GM21576 (cell line): ENCODE measurements around the gene DOK7.

Experiments used
- ATAC-seq: cut with Tn5 transposase; IDR thresholded peaks from one replicate; pipeline ENCODE4 v1.9.1; 2021; ENCODE audit warnings: mild to moderate bottlenecking, moderate library complexity; ENCODE audit not compliant: unreplicated experiment

The DOK7 gene

DNA sequence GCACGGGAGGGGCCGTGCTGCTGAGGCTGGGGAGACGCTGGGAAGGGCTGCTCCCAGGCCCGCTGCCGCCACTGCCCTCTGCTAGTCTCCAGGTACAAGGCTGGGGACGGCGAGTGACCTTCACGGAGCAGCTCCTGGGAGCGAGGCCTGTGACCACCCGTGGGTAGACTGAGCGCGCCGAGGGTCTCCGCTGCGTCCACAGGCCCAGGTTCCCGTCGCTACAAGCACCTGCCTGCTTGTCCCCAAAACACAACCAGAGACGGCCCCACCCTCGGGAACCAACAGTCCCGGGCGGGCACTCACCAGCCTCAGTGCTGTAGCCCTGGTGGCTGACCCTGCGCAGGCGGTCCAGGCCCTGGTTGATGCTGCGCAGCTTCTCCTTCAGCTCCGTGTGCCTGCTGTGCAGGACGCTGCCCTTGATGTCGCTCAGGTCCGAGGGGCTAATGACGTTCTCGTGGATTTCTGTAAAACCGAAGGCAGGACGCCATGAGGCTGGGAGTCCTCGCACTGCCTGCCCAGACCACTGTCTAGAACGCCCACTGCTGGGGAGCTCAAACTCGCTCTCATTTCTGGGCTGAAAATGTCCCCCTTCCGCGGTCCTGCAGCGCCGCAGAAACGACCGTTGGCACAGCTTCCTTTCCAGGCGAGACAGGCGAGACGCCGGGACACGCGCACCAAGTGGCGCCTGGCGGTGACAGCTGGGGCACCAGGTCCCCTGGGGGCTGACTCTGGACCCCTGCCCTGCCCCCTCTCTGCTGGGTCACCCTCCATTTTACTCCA is 54.8 kb downstream of the DOK7 start:
- ATAC-seq = no peak

DNA sequence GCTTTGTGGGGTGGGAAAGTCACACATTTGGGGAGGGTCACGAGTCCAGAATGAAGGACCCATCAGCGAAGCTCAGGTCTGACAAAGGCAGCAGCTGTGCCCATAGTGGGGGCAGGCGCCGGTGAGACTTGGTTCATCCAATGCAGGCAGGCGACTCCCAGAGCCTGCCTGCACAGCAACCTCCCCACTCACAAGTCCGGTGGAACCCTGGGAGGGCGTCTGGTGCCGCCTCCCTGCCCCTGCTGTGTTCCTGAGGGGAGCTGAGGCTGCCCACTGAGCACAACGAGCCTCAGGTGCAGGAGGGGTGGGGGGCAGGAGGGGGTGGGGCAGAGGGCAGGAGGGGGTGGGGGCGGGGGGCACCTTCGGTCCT is 55.4 kb downstream of the DOK7 start:
- no peak for ATAC-seq

- no peak for ATAC-seq
Observed at GRCh38 chr4:3518941-3519340, 55.8 kb downstream of the DOK7 start.

- ATAC-seq = no peak
Observed at GRCh38 chr4:3519468-3520264, 56.6 kb downstream of the DOK7 start.

DNA sequence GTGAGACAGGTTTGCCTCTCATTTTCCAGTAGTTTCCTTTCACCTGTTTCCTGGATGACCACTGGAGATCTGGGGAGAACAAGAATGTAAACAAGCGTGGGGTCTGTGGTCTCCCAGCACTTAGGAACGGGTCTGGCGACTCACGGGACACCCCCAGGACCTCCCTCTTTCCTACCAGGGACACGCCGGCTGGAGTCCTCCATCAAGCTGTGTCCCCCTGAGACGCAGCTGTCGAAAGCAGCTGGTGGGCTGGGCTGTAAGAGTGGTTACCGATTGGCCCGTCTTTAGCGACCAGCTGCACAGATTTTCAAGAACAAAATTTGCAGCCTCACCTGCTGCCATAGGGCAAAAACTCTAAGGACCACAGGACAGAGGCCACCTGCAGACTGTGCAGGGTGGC is 57.2 kb downstream of the DOK7 start:
- no peak for ATAC-seq

DNA sequence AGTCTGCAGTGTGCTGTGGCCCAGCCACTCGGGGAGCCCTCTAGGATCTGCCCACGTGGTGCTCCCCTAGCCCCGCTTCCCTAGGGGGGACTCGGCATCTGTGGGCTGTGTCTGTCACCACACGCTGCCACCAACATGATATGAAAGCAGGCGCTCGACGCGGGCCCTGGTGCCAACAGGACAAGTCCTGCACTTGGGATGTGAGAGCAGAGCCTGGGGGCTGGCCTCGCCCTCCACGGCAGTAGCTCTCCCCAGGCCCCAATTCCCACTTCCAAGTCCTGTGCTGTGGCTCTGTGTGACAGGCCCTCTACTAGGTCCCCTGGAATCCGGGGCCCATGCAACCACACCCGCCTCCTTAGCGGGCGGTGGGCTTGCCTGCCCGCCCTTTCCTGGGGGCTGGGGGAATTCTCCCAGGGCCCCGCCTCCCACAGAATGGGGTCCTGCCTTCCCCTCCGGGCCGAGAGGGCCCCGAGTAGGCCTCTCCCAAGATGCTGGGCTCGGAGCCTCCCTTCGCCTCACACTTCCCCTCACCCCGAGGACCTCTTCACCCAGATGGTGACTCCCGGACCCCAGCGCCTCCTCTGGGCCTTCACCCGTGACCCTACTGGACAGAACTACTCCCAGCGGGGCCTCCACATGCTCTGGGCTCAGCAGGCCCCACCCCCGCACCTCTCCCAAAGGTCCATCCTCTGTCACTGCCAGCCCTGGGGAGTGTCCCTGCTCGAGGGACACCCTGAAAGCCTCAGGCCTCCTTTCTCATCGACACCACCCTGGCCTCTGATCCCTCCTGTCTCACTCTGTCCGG is 57.9 kb downstream of the DOK7 start:
- ATAC-seq = no peak

- no peak for ATAC-seq
Observed at GRCh38 chr4:3521621-3522325, 58.7 kb downstream of the DOK7 start.

DNA sequence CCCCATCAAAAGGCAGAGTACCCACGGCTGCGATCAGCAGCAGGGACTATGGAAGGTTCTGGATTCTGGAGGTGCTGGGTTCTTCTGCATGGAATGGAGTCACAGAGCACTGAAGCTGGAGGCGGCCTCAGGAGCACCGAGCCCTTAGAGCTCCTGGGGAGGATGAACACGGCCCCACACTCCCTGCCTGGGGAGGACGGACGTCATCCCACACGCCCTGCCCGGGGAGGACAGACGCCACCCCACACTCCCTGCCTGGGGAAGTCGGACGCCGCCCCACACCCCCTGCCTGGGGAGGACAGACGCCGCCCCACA is 59.2 kb downstream of the DOK7 start:
- ATAC-seq = no peak

DNA sequence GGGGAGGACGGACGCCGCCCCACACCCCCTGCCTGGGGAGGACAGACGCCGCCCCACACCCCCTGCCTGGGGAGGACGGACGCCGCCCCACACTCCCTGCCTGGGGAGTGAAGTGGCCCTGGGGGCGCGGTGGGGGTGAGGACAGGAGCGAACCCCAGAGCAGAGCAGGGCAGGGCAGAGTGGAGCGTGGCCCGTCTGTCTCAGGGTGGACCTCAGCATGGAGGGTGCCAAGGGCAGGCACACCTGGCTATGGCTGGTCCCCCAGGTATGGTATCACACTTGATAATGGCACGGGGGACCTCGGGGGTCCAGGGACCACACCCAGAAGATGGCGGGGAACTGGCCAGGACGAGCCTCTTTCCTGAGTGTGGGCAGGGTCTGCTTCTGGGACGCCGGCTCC is 59.5 kb downstream of the DOK7 start:
- ATAC-seq = no peak

DNA sequence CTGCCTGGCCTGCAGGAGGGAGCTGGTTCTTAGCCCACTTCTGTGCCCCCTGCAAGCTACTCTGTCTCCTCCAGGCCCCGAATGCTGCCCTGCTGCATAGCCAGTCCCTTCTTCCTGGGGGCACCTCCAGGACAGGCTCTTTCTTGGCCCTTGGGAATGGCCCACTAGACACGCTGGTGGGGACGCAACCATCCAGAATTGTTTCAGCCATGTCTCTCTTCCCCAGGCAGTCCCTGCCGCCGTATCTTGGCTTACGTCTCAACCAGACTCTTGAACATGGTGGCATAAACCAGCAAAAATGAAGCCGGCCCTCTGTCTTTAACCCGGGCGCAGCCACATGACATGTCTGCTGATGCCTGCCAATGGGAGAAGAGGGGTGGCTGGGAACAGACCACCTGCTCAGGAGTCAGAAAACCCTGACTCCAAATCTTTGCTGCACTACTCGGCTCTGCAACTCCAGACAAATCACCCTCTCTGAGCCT is 60.1 kb downstream of the DOK7 start:
- no peak for ATAC-seq

DNA sequence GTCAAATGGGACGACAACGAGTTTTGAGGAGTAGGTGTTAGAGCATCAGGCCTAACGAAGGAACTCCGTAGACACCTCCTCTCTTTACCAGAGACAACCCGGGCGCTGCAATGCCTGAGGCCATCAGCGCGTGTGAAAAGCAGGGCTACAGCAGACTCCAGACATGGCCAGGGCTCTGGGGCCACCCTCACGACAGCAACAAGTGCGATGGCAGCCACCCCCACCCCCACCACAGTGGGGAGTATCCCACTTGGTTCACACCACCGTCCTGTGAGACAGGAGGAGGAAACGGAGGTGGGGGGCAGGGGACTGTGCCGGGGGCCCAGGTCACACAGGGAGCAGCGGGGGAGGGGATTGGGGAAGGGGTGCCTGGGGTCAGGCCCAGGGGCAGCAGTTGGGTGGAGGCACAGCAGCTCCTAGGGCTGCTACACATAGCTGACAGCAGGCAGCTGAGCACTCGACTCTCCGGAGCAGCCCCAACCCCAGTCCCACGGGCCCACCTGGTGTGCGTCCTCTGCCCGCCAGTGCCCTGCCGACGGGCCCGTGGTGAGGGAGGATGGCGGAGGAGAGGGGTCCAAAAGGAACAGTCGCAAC is 60.6 kb downstream of the DOK7 start:
- ATAC-seq = no peak

DNA sequence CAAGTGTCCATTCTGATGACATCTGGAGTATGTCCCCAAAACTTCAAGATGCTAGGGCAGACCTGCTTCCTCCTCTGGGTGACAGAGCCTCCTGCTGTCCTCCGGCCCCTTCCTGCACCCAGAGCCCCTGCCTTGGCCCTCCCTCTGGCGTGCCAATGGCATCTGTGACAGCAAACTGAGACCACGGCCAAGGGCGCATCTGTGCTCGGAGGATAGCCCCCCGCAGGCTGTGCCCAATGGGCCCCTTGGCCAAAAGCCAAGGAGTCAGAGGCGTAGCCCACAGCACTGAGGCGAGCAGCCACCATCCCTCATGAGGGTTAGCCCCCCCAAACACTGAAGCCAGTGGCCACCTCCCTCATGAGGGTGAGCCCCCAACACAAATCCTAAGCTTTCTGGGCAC is 61.2 kb downstream of the DOK7 start:
- no peak for ATAC-seq

DNA sequence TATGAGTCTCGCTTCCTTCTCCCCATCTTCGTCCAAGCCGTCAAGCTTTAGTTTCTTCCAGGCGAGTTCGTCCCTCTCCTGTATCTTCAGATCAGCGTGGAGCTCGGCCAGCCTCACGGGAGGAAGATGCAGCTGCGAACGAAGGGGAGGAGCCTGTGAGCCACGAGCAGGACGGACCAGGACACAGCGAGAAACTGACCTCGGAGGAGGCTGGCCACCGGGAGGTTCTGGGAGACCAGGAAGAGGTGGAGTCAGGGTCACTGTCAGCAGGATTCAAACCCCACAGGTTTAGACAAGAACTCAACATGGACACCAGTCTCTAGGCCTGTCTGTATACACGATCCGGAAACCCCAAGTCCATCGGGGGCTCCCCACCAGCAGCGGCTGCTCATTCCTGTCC is 61.8 kb downstream of the DOK7 start:
- no peak for ATAC-seq

- ATAC-seq = no peak
Observed at GRCh38 chr4:3525532-3526430, 62.7 kb downstream of the DOK7 start.

- ATAC-seq = no peak
Observed at GRCh38 chr4:3526456-3526855, 63.4 kb downstream of the DOK7 start.

- ATAC-seq = no peak
Observed at GRCh38 chr4:3527101-3527913, 64.2 kb downstream of the DOK7 start.

GRCh38 chr4:3527914-3528876 is 65.1 kb downstream of the DOK7 start:
- no peak for ATAC-seq

GRCh38 chr4:3529363-3529762 is 66.3 kb downstream of the DOK7 start:
- ATAC-seq = no peak
